DOHH2 (cell line): ENCODE data around the gene HMHB1.

Experiments used
- H3F3A ChIP-seq: fragments of 200-600 bp; sonication (generic), shearing (Covaris generic); 2 replicates; pipeline ENCODE4 v1.6.0; 2016; ENCODE audit warnings: antibody characterized with exemption, mild to moderate bottlenecking; ENCODE audit not compliant: control insufficient read depth, insufficient read depth
- H3K27ac ChIP-seq: fragments of 200-600 bp; sonication (generic); 2 replicates; pipeline ENCODE4 v1.5.1; 2014; ENCODE audit warnings: low read depth, mild to moderate bottlenecking, low read length, moderate library complexity
- H3K27me3 ChIP-seq: fragments of 200-600 bp; sonication (generic); 2 replicates; pipeline ENCODE4 v1.6.1; 2014; ENCODE audit warnings: mild to moderate bottlenecking, low read length, mixed read lengths; ENCODE audit not compliant: control insufficient read depth
- H3K36me3 ChIP-seq: fragments of 200-600 bp; sonication (generic); 2 replicates; pipeline ENCODE4 v1.6.1; 2014; ENCODE audit warnings: mild to moderate bottlenecking, low read length, moderate library complexity, mixed read lengths; ENCODE audit not compliant: control insufficient read depth
- H3K4me1 ChIP-seq: fragments of 200-600 bp; sonication (generic); 2 replicates; pipeline ENCODE4 v1.6.1; 2014; ENCODE audit warnings: mild to moderate bottlenecking, low read length, mixed read lengths; ENCODE audit not compliant: control insufficient read depth
- H3K4me2 ChIP-seq: fragments of 200-600 bp; sonication (generic); 2 replicates; pipeline ENCODE4 v1.6.0; 2014; ENCODE audit warnings: mild to moderate bottlenecking, low read length, moderate library complexity
- H3K4me3 ChIP-seq: fragments of 200-600 bp; sonication (generic); 2 replicates; pipeline ENCODE4 v1.5.1; 2014; ENCODE audit warnings: mild to moderate bottlenecking, low read length, mixed read lengths
- H3K79me2 ChIP-seq: fragments of 200-600 bp; sonication (generic); 2 replicates; pipeline ENCODE4 v1.6.1; 2014; ENCODE audit warnings: mild to moderate bottlenecking, low read length, mixed read lengths; ENCODE audit not compliant: control insufficient read depth
- H3K9me2 ChIP-seq: fragments of 200-600 bp; sonication (generic); replicated peaks from 2 replicates; pipeline ENCODE4 v1.6.1; 2014; ENCODE audit warnings: mild to moderate bottlenecking, low read length, mixed read lengths; ENCODE audit not compliant: control insufficient read depth
- H3K9me3 ChIP-seq: fragments of 200-600 bp; sonication (generic); 2 replicates; pipeline ENCODE4 v1.6.1; 2014; ENCODE audit warnings: antibody characterized with exemption, low read length, mixed read lengths; ENCODE audit not compliant: control insufficient read depth, insufficient read depth
- H4K20me1 ChIP-seq: fragments of 200-600 bp; sonication (generic); 2 replicates; pipeline ENCODE4 v1.6.0; 2014; ENCODE audit warnings: low read depth, mild to moderate bottlenecking, antibody characterized with exemption, low read length, moderate library complexity; ENCODE audit not compliant: control insufficient read depth, insufficient read depth
- EZH2phosphoT487 ChIP-seq: fragments of 200-600 bp; sonication (generic); IDR thresholded peaks from 2 replicates; pipeline ENCODE4 v1.6.1; 2017; ENCODE audit warnings: borderline replicate concordance, mild to moderate bottlenecking, antibody characterized with exemption, low read length, moderate library complexity, mixed read lengths
- TF ChIP-seq, protein P1 (sequence below): fragments of 200-600 bp; sonication (generic); IDR thresholded peaks from one replicate; pipeline ENCODE4 v1.5.1; 2014; ENCODE audit warnings: antibody characterized with exemption, mild to moderate bottlenecking, low read depth, low read length; ENCODE audit not compliant: poor library complexity, severe bottlenecking

Gene HMHB1

DNA sequence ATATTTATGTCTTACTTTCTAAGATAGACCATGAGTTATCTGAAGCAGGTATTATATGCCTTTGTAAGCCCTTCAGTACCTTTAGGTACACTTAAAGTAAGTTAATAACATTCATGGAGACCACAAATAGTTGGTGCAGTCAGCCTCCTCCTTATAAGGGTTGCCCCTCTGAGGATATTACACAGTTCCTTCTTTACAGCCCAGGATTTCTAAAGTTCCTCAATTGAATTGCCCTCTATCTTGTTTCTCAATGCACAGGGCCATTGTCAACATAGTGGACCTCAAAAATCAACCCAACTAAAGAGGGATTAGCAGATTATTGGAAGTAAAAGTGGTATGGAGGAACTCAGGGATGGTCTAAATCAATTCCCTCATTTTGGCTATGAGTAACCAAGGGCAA is 50.3 kb downstream of the HMHB1 start:
- TF ChIP-seq, protein P1, sequence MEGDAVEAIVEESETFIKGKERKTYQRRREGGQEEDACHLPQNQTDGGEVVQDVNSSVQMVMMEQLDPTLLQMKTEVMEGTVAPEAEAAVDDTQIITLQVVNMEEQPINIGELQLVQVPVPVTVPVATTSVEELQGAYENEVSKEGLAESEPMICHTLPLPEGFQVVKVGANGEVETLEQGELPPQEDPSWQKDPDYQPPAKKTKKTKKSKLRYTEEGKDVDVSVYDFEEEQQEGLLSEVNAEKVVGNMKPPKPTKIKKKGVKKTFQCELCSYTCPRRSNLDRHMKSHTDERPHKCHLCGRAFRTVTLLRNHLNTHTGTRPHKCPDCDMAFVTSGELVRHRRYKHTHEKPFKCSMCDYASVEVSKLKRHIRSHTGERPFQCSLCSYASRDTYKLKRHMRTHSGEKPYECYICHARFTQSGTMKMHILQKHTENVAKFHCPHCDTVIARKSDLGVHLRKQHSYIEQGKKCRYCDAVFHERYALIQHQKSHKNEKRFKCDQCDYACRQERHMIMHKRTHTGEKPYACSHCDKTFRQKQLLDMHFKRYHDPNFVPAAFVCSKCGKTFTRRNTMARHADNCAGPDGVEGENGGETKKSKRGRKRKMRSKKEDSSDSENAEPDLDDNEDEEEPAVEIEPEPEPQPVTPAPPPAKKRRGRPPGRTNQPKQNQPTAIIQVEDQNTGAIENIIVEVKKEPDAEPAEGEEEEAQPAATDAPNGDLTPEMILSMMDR = no peak
- no peak for TF ChIP-seq EZH2phosphoT487
- no peak overlapping the region for H3K4me2 ChIP-seq
- no peaks in the 10 kb centered on the region for H3K9me3 ChIP-seq
- H3K9me2 ChIP-seq = no peaks in the 10 kb centered on the region
- no peaks in the 10 kb centered on the region for H3K36me3 ChIP-seq
- H3K4me3 ChIP-seq = no peak overlapping the region
- H3K27ac ChIP-seq = no peak overlapping the region
- 0 out of 2 replicates have a peak, but pooled peaks cover 3% of the 10 kb centered on the region for H3K4me1 ChIP-seq
- no peaks in the 10 kb centered on the region for H4K20me1 ChIP-seq
- H3K79me2 ChIP-seq = no peaks in the 10 kb centered on the region
- H3K27me3 ChIP-seq = no peaks in the 10 kb centered on the region
- no peaks in the 10 kb centered on the region for H3F3A ChIP-seq

DNA sequence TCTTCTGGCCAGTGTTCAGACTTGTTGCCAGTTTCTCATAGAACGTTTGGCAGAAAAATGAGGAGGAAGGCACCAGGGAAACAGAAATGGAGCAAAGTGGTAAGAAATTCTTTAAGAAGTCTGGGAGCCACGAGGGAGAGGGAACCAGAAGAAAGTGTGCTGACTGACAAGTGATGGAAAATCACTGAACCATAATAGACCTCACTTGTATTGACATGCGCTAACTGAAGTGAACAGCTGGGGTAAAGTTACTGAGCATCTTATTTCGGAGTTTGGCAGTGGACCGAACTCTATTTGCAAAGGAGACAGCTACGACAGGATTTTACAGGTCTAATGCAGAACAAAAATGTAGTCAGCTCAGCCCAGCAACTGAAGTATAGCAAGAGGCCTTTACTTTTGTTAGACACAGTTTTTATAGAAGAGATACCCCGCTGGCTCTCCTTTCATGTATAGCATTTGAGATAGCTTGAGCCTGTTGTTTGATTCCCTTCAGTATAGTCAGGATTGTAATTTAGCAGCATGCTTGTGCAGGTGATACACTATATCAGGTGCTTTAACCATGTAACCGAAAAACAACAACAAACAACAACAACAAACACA is 53.6 kb downstream of the HMHB1 start:
- H3K4me2 ChIP-seq = no peak overlapping the region
- TF ChIP-seq EZH2phosphoT487 = no peak
- TF ChIP-seq, protein P1 = no peak
- no peak overlapping the region for H3K4me3 ChIP-seq
- H3K9me3 ChIP-seq = no peaks in the 10 kb centered on the region
- H3K36me3 ChIP-seq = no peaks in the 10 kb centered on the region
- 0 out of 2 replicates have a peak, but pooled peaks cover 3% of the 10 kb centered on the region for H3K4me1 ChIP-seq
- no peaks in the 10 kb centered on the region for H3F3A ChIP-seq
- H3K9me2 ChIP-seq = no peaks in the 10 kb centered on the region
- H3K27me3 ChIP-seq = no peaks in the 10 kb centered on the region
- no peaks in the 10 kb centered on the region for H4K20me1 ChIP-seq
- no peaks in the 10 kb centered on the region for H3K79me2 ChIP-seq
- H3K27ac ChIP-seq = no peak overlapping the region
